ENCODE measurements around the gene ZNF329.
"Not testable (repeated sequence)": the region's sequence is repeated elsewhere in the genome, so short reads cannot be mapped to it uniquely, and the experiment has no call there.

The ZNF329 gene

GRCh38 chr19:58157045-58157728 lies 6.6 kb upstream of the ZNF329 start:
- H2AFZ ChIP-seq (ENCODE audit: low read length, unreplicated experiment) = no peak overlapping the region
- no peak overlapping the region for H3K4me3 ChIP-seq (ENCODE audit: low read depth, low read length)
- H3K4me1 ChIP-seq (ENCODE audit: control insufficient read depth, insufficient read depth, low read length, unreplicated experiment) = no peaks in the 10 kb centered on the region
- no peaks in the 10 kb centered on the region for H3K27me3 ChIP-seq (ENCODE audit: insufficient read depth, low read length)
- H3K27ac ChIP-seq (ENCODE audit: low read depth, low read length) = no peak overlapping the region
- no peaks in the 10 kb centered on the region for H3K36me3 ChIP-seq (ENCODE audit: insufficient read depth, low read length)
- no peaks in the 10 kb centered on the region for H3K79me2 ChIP-seq (ENCODE audit: control insufficient read depth, insufficient read depth, low read length, unreplicated experiment)

- Histone ChIP-seq H3K27ac (ENCODE audit: low read depth, low read length) (peak overlapping the region; percentile 54), H3K36me3 (ENCODE audit: insufficient read depth, low read length) (no peaks in the 10 kb centered on the region), H3K4me3 (ENCODE audit: low read depth, low read length) (peak overlapping the region; percentile 93), H3K4me1 (ENCODE audit: control insufficient read depth, insufficient read depth, low read length, unreplicated experiment) (no peaks in the 10 kb centered on the region), H3K27me3 (ENCODE audit: insufficient read depth, low read length) (no peaks in the 10 kb centered on the region), H3K79me2 (ENCODE audit: control insufficient read depth, insufficient read depth, low read length, unreplicated experiment) (peaks cover 3% of the 10 kb centered on the region), H2AFZ (ENCODE audit: low read length, unreplicated experiment) (peak overlapping the region; percentile 56)
Observed at GRCh38 chr19:58154679-58155648, 4.4 kb upstream of the ZNF329 start.

- H3K36me3 ChIP-seq (ENCODE audit: insufficient read depth, low read length) = no peaks in the 10 kb centered on the region
- no peaks in the 10 kb centered on the region for H3K27me3 ChIP-seq (ENCODE audit: insufficient read depth, low read length)
- peak overlapping the region; percentile 54 for H3K27ac ChIP-seq (ENCODE audit: low read depth, low read length)
- peak overlapping the region; percentile 93 for H3K4me3 ChIP-seq (ENCODE audit: low read depth, low read length)
- peaks cover 10% of the 10 kb centered on the region for H3K79me2 ChIP-seq (ENCODE audit: control insufficient read depth, insufficient read depth, low read length, unreplicated experiment)
- peak overlapping the region; percentile 56 for H2AFZ ChIP-seq (ENCODE audit: low read length, unreplicated experiment)
- H3K4me1 ChIP-seq (ENCODE audit: control insufficient read depth, insufficient read depth, low read length, unreplicated experiment) = peaks cover 5% of the 10 kb centered on the region
Observed at GRCh38 chr19:58154287-58154678, 3.7 kb upstream of the ZNF329 start.

GRCh38 chr19:58153386-58153785 lies 2.8 kb upstream of the ZNF329 start:
- peak overlapping the region; percentile 93; the same call in 1 of the 2 replicates for H3K4me3 ChIP-seq (ENCODE audit: low read depth, low read length)
- H3K36me3 ChIP-seq (ENCODE audit: insufficient read depth, low read length) = no peaks in the 10 kb centered on the region
- peaks cover 18% of the 10 kb centered on the region for H3K79me2 ChIP-seq (ENCODE audit: control insufficient read depth, insufficient read depth, low read length, unreplicated experiment)
- no peak overlapping the region for H2AFZ ChIP-seq (ENCODE audit: low read length, unreplicated experiment)
- no peaks in the 10 kb centered on the region for H3K27me3 ChIP-seq (ENCODE audit: insufficient read depth, low read length)
- peaks cover 5% of the 10 kb centered on the region for H3K4me1 ChIP-seq (ENCODE audit: control insufficient read depth, insufficient read depth, low read length, unreplicated experiment)
- H3K27ac ChIP-seq (ENCODE audit: low read depth, low read length) = no peak overlapping the region

GRCh38 chr19:58147475-58147874 lies 3.1 kb downstream of the ZNF329 start:
- not testable (repeated sequence) for H2AFZ ChIP-seq (ENCODE audit: low read length, unreplicated experiment); H3K27ac ChIP-seq (ENCODE audit: low read depth, low read length); H3K27me3 ChIP-seq (ENCODE audit: insufficient read depth, low read length); H3K36me3 ChIP-seq (ENCODE audit: insufficient read depth, low read length); H3K4me1 ChIP-seq (ENCODE audit: control insufficient read depth, insufficient read depth, low read length, unreplicated experiment); H3K4me3 ChIP-seq (ENCODE audit: low read depth, low read length)
- peaks cover 25% of the 10 kb centered on the region for H3K79me2 ChIP-seq (ENCODE audit: control insufficient read depth, insufficient read depth, low read length, unreplicated experiment)

- Histone ChIP-seq H3K36me3 (ENCODE audit: insufficient read depth, low read length) (peaks cover 12% of the 10 kb centered on the region; the same call in 1 of the 2 replicates), H2AFZ (ENCODE audit: low read length, unreplicated experiment) (no peak overlapping the region), H3K4me1 (ENCODE audit: control insufficient read depth, insufficient read depth, low read length, unreplicated experiment) (peaks cover 5% of the 10 kb centered on the region), H3K27me3 (ENCODE audit: insufficient read depth, low read length) (no peaks in the 10 kb centered on the region), H3K4me3 (ENCODE audit: low read depth, low read length) (no peak overlapping the region), H3K79me2 (ENCODE audit: control insufficient read depth, insufficient read depth, low read length, unreplicated experiment) (peaks cover 25% of the 10 kb centered on the region), H3K27ac (ENCODE audit: low read depth, low read length) (no peak overlapping the region)
Observed at GRCh38 chr19:58145849-58146248, 4.7 kb downstream of the ZNF329 start.

GRCh38 chr19:58134244-58134643 lies 16.3 kb downstream of the ZNF329 start:
- no peaks in the 10 kb centered on the region for H3K79me2 ChIP-seq (ENCODE audit: control insufficient read depth, insufficient read depth, low read length, unreplicated experiment)
- H3K4me1 ChIP-seq (ENCODE audit: control insufficient read depth, insufficient read depth, low read length, unreplicated experiment) = no peaks in the 10 kb centered on the region
- H3K4me3 ChIP-seq (ENCODE audit: low read depth, low read length) = no peak overlapping the region
- no peaks in the 10 kb centered on the region for H3K27me3 ChIP-seq (ENCODE audit: insufficient read depth, low read length)
- no peak overlapping the region for H3K27ac ChIP-seq (ENCODE audit: low read depth, low read length)
- H3K36me3 ChIP-seq (ENCODE audit: insufficient read depth, low read length) = peaks cover 61% of the 10 kb centered on the region
- H2AFZ ChIP-seq (ENCODE audit: low read length, unreplicated experiment) = no peak overlapping the region

GRCh38 chr19:58129284-58129683 lies 21.3 kb downstream of the ZNF329 start:
- Histone ChIP-seq H3K36me3 (ENCODE audit: insufficient read depth, low read length) (peaks cover 51% of the 10 kb centered on the region), H3K27me3 (ENCODE audit: insufficient read depth, low read length) (no peaks in the 10 kb centered on the region), H3K4me3 (ENCODE audit: low read depth, low read length) (no peak overlapping the region), H3K4me1 (ENCODE audit: control insufficient read depth, insufficient read depth, low read length, unreplicated experiment) (no peaks in the 10 kb centered on the region), H3K79me2 (ENCODE audit: control insufficient read depth, insufficient read depth, low read length, unreplicated experiment) (no peaks in the 10 kb centered on the region), H3K27ac (ENCODE audit: low read depth, low read length) (no peak overlapping the region), H2AFZ (ENCODE audit: low read length, unreplicated experiment) (no peak overlapping the region)

GRCh38 chr19:58128041-58128685 lies 22.4 kb downstream of the ZNF329 start:
- no peak overlapping the region for H2AFZ ChIP-seq (ENCODE audit: low read length, unreplicated experiment)
- no peaks in the 10 kb centered on the region for H3K79me2 ChIP-seq (ENCODE audit: control insufficient read depth, insufficient read depth, low read length, unreplicated experiment)
- no peak overlapping the region for H3K4me3 ChIP-seq (ENCODE audit: low read depth, low read length)
- no peak overlapping the region for H3K27ac ChIP-seq (ENCODE audit: low read depth, low read length)
- peaks cover 42% of the 10 kb centered on the region for H3K36me3 ChIP-seq (ENCODE audit: insufficient read depth, low read length)
- no peaks in the 10 kb centered on the region for H3K27me3 ChIP-seq (ENCODE audit: insufficient read depth, low read length)
- no peaks in the 10 kb centered on the region for H3K4me1 ChIP-seq (ENCODE audit: control insufficient read depth, insufficient read depth, low read length, unreplicated experiment)

- Histone ChIP-seq H3K27me3 (ENCODE audit: insufficient read depth, low read length) (no peaks in the 10 kb centered on the region), H2AFZ (ENCODE audit: low read length, unreplicated experiment) (no peak overlapping the region), H3K79me2 (ENCODE audit: control insufficient read depth, insufficient read depth, low read length, unreplicated experiment) (no peaks in the 10 kb centered on the region), H3K4me3 (ENCODE audit: low read depth, low read length) (no peak overlapping the region), H3K4me1 (ENCODE audit: control insufficient read depth, insufficient read depth, low read length, unreplicated experiment) (no peaks in the 10 kb centered on the region), H3K27ac (ENCODE audit: low read depth, low read length) (no peak overlapping the region), H3K36me3 (ENCODE audit: insufficient read depth, low read length) (peaks cover 11% of the 10 kb centered on the region)
Observed at GRCh38 chr19:58123354-58123753, 27.2 kb downstream of the ZNF329 start.
